ENCODE results near the gene MMP14. TPM values are rescaled to one million over a fixed set of nuclear protein-coding genes. Genes with fewer than 3 reads are reported as not detected.

The MMP14 gene
- total and polyA plus RNA-seq, 12 donors, result 15.5 to 161 (median 71.1) TPM

DNA sequence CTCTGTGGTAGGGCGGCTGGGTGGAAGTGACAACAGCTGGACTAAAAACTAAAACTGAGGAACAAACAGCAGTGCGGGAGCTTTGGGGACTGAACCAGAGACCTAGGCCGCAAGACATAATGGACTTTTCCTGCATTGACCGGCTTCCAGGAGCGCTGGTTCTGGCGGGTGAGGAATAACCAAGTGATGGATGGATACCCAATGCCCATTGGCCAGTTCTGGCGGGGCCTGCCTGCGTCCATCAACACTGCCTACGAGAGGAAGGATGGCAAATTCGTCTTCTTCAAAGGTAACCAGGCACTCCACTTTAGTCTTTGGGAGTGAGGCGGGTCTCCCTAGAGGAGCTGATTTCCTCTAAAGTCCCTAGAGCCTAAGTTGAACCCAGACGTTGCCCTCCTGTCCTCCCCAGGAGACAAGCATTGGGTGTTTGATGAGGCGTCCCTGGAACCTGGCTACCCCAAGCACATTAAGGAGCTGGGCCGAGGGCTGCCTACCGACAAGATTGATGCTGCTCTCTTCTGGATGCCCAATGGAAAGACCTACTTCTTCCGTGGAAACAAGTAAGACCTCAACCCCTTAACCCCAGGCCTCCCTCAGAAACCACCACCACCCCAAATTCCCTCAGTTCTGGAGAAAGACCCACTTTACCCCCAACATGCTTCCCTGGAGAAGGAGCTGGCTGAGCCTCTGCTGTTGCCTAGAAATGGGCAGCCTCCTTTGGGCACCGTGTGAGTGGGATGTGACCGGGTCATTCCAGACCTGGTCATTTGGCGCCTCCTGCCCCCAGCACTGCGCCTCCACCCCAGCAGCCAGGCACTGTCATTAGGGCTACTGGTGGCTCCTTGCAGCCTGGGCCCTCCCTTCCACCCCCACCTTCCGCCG, 8.1 kb downstream of the MMP14 start:
- TF ChIP-seq, protein P1, sequence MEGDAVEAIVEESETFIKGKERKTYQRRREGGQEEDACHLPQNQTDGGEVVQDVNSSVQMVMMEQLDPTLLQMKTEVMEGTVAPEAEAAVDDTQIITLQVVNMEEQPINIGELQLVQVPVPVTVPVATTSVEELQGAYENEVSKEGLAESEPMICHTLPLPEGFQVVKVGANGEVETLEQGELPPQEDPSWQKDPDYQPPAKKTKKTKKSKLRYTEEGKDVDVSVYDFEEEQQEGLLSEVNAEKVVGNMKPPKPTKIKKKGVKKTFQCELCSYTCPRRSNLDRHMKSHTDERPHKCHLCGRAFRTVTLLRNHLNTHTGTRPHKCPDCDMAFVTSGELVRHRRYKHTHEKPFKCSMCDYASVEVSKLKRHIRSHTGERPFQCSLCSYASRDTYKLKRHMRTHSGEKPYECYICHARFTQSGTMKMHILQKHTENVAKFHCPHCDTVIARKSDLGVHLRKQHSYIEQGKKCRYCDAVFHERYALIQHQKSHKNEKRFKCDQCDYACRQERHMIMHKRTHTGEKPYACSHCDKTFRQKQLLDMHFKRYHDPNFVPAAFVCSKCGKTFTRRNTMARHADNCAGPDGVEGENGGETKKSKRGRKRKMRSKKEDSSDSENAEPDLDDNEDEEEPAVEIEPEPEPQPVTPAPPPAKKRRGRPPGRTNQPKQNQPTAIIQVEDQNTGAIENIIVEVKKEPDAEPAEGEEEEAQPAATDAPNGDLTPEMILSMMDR (IDR thresholded peaks at IDR 0.05), result no peak
- no peak for TF ChIP-seq POLR2A (IDR thresholded peaks at IDR 0.05)
- no peaks in the 10 kb centered on the region for H3K27me3 ChIP-seq
- H3K4me1 ChIP-seq (replicated peaks in 1 of 2), result peaks cover 1 to 27% of the 10 kb centered on the region in 2 donors
- H3K4me3 ChIP-seq, result no peak overlapping the region
- no peaks in the 10 kb centered on the region for H3K9me3 ChIP-seq (replicated peaks in 1 of 3)
- WGBS, 4 donors, result 88 to 92% (median 91%) methylated on average over 15 to 22 of the region's 22 CpGs
- intact Hi-C loops (cut with DNase I), result no loop called here
- peaks cover 0 to 62% of the 10 kb centered on the region in 2 donors for H3K36me3 ChIP-seq (replicated peaks in 1 of 2)
- H3K27ac ChIP-seq, result peak overlapping the region in 1 of 5 donors; percentile 0
- no peak for DNase-seq

DNA sequence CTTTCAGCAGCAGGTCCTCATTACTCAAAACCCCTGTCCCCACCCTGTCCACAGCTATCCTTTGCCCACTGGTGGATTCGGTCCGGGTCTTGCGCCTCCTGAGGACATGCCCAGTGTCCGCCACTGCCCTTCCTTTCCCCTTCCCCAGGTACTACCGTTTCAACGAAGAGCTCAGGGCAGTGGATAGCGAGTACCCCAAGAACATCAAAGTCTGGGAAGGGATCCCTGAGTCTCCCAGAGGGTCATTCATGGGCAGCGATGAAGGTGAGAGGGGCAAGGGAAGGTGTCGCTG, 8.7 kb downstream of the MMP14 start:
- 88 to 95% (median 90%) methylated on average over 9 of the region's 9 CpGs for WGBS, 4 donors
- H3K9me3 ChIP-seq (replicated peaks in 1 of 3), result no peaks in the 10 kb centered on the region
- peaks cover 0 to 62% of the 10 kb centered on the region in 2 donors for H3K36me3 ChIP-seq (replicated peaks in 1 of 2)
- intact Hi-C loops (cut with DNase I), result no loop called here
- H3K4me3 ChIP-seq, result no peak overlapping the region
- H3K27me3 ChIP-seq, result no peaks in the 10 kb centered on the region
- no peak overlapping the region for H3K27ac ChIP-seq
- H3K4me1 ChIP-seq (replicated peaks in 1 of 2), result peaks cover 0 to 31% of the 10 kb centered on the region in 2 donors
- DNase-seq, result no peak
- TF ChIP-seq, protein P1 (IDR thresholded peaks at IDR 0.05), result no peak
- TF ChIP-seq POLR2A (IDR thresholded peaks at IDR 0.05), result no peak

DNA sequence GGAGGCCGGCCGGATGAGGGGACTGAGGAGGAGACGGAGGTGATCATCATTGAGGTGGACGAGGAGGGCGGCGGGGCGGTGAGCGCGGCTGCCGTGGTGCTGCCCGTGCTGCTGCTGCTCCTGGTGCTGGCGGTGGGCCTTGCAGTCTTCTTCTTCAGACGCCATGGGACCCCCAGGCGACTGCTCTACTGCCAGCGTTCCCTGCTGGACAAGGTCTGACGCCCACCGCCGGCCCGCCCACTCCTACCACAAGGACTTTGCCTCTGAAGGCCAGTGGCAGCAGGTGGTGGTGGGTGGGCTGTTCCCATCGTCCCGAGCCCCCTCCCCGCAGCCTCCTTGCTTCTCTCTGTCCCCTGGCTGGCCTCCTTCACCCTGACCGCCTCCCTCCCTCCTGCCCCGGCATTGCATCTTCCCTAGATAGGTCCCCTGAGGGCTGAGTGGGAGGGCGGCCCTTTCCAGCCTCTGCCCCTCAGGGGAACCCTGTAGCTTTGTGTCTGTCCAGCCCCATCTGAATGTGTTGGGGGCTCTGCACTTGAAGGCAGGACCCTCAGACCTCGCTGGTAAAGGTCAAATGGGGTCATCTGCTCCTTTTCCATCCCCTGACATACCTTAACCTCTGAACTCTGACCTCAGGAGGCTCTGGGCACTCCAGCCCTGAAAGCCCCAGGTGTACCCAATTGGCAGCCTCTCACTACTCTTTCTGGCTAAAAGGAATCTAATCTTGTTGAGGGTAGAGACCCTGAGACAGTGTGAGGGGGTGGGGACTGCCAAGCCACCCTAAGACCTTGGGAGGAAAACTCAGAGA, 9.6 kb downstream of the MMP14 start:
- peak overlapping the region in 1 of 5 donors; percentile 36 for H3K27ac ChIP-seq
- no peaks in the 10 kb centered on the region for H3K9me3 ChIP-seq (replicated peaks in 1 of 3)
- H3K4me3 ChIP-seq, result no peak overlapping the region
- intact Hi-C loops (cut with DNase I), result no loop called here
- DNase-seq, result no peak
- H3K4me1 ChIP-seq (replicated peaks in 1 of 2), result peaks cover under 1 to 35% of the 10 kb centered on the region in 2 donors
- 87 to 91% (median 89%) methylated on average over 24 to 26 of the region's 26 CpGs for WGBS, 4 donors
- TF ChIP-seq, protein P1 (IDR thresholded peaks at IDR 0.05), result no peak
- no peak for TF ChIP-seq POLR2A (IDR thresholded peaks at IDR 0.05)
- peaks cover 0 to 59% of the 10 kb centered on the region in 2 donors for H3K36me3 ChIP-seq (replicated peaks in 1 of 2)
- H3K27me3 ChIP-seq, result no peaks in the 10 kb centered on the region

DNA sequence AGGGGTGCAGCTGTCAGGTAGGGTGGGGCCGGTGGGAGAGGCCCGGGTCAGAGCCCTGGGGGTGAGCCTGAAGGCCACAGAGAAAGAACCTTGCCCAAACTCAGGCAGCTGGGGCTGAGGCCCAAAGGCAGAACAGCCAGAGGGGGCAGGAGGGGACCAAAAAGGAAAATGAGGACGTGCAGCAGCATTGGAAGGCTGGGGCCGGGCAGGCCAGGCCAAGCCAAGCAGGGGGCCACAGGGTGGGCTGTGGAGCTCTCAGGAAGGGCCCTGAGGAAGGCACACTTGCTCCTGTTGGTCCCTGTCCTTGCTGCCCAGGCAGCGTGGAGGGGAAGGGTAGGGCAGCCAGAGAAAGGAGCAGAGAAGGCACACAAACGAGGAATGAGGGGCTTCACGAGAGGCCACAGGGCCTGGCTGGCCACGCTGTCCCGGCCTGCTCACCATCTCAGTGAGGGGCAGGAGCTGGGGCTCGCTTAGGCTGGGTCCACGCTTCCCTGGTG, 10.5 kb downstream of the MMP14 start:
- DNase-seq, result no peak
- Histone ChIP-seq H3K27ac (peak overlapping the region in 2 of 5 donors; percentile 26 to 36), H3K9me3 (replicated peaks in 1 of 3) (no peaks in the 10 kb centered on the region), H3K36me3 (replicated peaks in 1 of 2) (peaks cover 0 to 50% of the 10 kb centered on the region in 2 donors), H3K4me3 (no peak overlapping the region), H3K27me3 (no peaks in the 10 kb centered on the region), H3K4me1 (replicated peaks in 1 of 2) (peaks cover 5 to 43% of the 10 kb centered on the region in 2 donors)
- 68 to 84% (median 78%) methylated on average over 10 to 11 of the region's 11 CpGs for WGBS, 4 donors
- TF ChIP-seq, protein P1 (IDR thresholded peaks at IDR 0.05), result no peak
- TF ChIP-seq POLR2A (IDR thresholded peaks at IDR 0.05), result no peak
- intact Hi-C loops (cut with DNase I), result no loop called here

Data from adrenal gland (tissue), 12 donors.